ENCODE data around the gene KLF3.

GRCh38 chr4:38671592-38671940 lies 7.6 kb downstream of the KLF3 start:
- TF ChIP-seq ZNF253 (CRISPR knock-in tag; conservative IDR thresholded peaks at IDR 0.05) = no peak
- TF ChIP-seq CTCF (IDR thresholded peaks at IDR 0.05 in 2 of 3, conservative IDR thresholded peaks at IDR 0.05 in 1 of 3; ENCODE audit: insufficient read depth in 2 of 3, low read depth in 1 of 3, low read length in 3 of 3) = no peak
- no peak for TF ChIP-seq EGR1 (conservative IDR thresholded peaks at IDR 0.05)
- no peak for TF ChIP-seq YY1 (IDR thresholded peaks at IDR 0.05; ENCODE audit: borderline replicate concordance in 1 of 3, control insufficient read depth in 1 of 3, extremely low read depth in 1 of 3, insufficient read depth in 3 of 3, insufficient read length in 1 of 3, insufficient replicate concordance in 2 of 3, low read depth in 1 of 3, low read length in 2 of 3)
- no peak for TF ChIP-seq NR2C2 (CRISPR knock-in tag; IDR thresholded peaks at IDR 0.05)
- TF ChIP-seq NR2C2 (tag; IDR thresholded peaks at IDR 0.05) = no peak

Data from K562 (cell line).